Breast epithelium (tissue), 4 donors: Measurements from ENCODE around the gene SLC7A9. TPM values are rescaled to one million over a fixed set of nuclear protein-coding genes. Genes with fewer than 3 reads are reported as not detected.

Source experiments
- DNase-seq, 2 donors: peaks; one replicate each; pipeline ENCODE4 v3.0.0-alpha.2; 2019; ENCODE audit warnings: low spot score in 2 of 2
- H3K27ac ChIP-seq, 2 donors: fragments of 200-600 bp; sonication (generic) in 1 of 2; one replicate each; pipeline ENCODE4 v1.5.1; 2016 to 2019; ENCODE audit warnings: mild to moderate bottlenecking in 1 of 2
- H3K27me3 ChIP-seq, 2 donors: fragments of 200-600 bp; sonication (generic) in 1 of 2; one replicate each; pipeline versions ENCODE4 v1.5.1 to v1.6.0; 2017 to 2019; ENCODE audit warnings: control low read depth in 1 of 2, mild to moderate bottlenecking in 1 of 2
- H3K36me3 ChIP-seq: fragments of 200-600 bp; one replicate; pipeline ENCODE4 v1.5.1; 2019
- H3K4me1 ChIP-seq, 2 donors: fragments of 200-600 bp; sonication (generic); one replicate each; pipeline ENCODE4 v1.5.1; 2016 to 2019; ENCODE audit warnings: control low read depth in 1 of 2
- H3K4me3 ChIP-seq, 3 donors: fragments of 200-600 bp; sonication (generic); 1 replicate in 2 of 3; 2 replicates in 1 of 3; pipeline ENCODE4 v1.5.1; 2016 to 2019; ENCODE audit warnings: mild to moderate bottlenecking in 3 of 3, moderate library complexity in 2 of 3
- H3K9me3 ChIP-seq, 2 donors: fragments of 200-600 bp; sonication (generic) in 1 of 2; one replicate each; pipeline ENCODE4 v1.5.1; 2016 to 2019; ENCODE audit warnings: control low read depth in 1 of 2
- CTCF ChIP-seq, 3 donors: fragments of 450-650 bp; IDR thresholded peaks; one replicate each; pipeline ENCODE4 v1.5.1; 2016 to 2017; ENCODE audit warnings: antibody characterized with exemption in 3 of 3, mild to moderate bottlenecking in 3 of 3, moderate library complexity in 3 of 3
- POLR2A ChIP-seq: fragments of 450-650 bp; IDR thresholded peaks from one replicate; pipeline ENCODE4 v1.6.1; 2016; ENCODE audit warnings: antibody characterized with exemption, mild to moderate bottlenecking, moderate library complexity
- POLR2AphosphoS5 ChIP-seq, 3 donors: sonication (generic); formaldehyde crosslinking; IDR thresholded peaks; one replicate each; pipeline ENCODE4 v1.6.1; 2017; ENCODE audit warnings: antibody characterized with exemption in 3 of 3
- intact Hi-C: fragments of 100-400 bp; cut with DNase I; formaldehyde crosslinking; loops from one replicate; pipeline ENCODE4 v1.15.1; 2023; ENCODE audit warnings: low total_unique reads
- total RNA-seq, 3 donors: library from RNA; depleted of rRNA; stranded (reverse); fragments of >200 nt; gene quantifications; one replicate each; pipeline ENCODE4 v1.1.0, GENCODE V29; 2016

Gene SLC7A9
- total RNA-seq, 3 donors from 2014 or later = 0.29 to 0.48 (median 0.33) TPM

- DNase-seq = no peak
Measured at GRCh38 chr19:32819419-32820400, 49.9 kb downstream of the SLC7A9 start.

GRCh38 chr19:32818536-32818935 is 51.0 kb downstream of the SLC7A9 start:
- Histone ChIP-seq H3K36me3 (no peaks in the 10 kb centered on the region), H3K27ac (no peak overlapping the region), H3K27me3 (no peaks in the 10 kb centered on the region), H3K4me3 (no peak overlapping the region), H3K9me3 (no peaks in the 10 kb centered on the region), H3K4me1 (no peaks in the 10 kb centered on the region)
- intact Hi-C loops = no loop called here
- TF ChIP-seq CTCF (IDR thresholded peaks at IDR 0.05) = no peak
- no peak for TF ChIP-seq POLR2AphosphoS5 (IDR thresholded peaks at IDR 0.05)
- TF ChIP-seq POLR2A = no peak
- DNase-seq = no peak

More at GRCh38 chr19:32819419-32820400, 49.9 kb downstream of the SLC7A9 start:
- no peaks in the 10 kb centered on the region for H3K27me3 ChIP-seq
- no peak overlapping the region for H3K27ac ChIP-seq
- no peaks in the 10 kb centered on the region for H3K4me1 ChIP-seq
- no peak overlapping the region for H3K4me3 ChIP-seq
- no peaks in the 10 kb centered on the region for H3K9me3 ChIP-seq
- TF ChIP-seq CTCF (IDR thresholded peaks at IDR 0.05) (no peak), POLR2A (no peak), POLR2AphosphoS5 (IDR thresholded peaks at IDR 0.05) (no peak)
- intact Hi-C loops = no loop called here
- no peaks in the 10 kb centered on the region for H3K36me3 ChIP-seq

GRCh38 chr19:32817569-32818476 is 51.7 kb downstream of the SLC7A9 start:
- H3K4me1 ChIP-seq = no peaks in the 10 kb centered on the region
- intact Hi-C loops = no loop called here
- TF ChIP-seq CTCF (IDR thresholded peaks at IDR 0.05) = no peak
- TF ChIP-seq POLR2A = no peak
- TF ChIP-seq POLR2AphosphoS5 (IDR thresholded peaks at IDR 0.05) = no peak
- H3K9me3 ChIP-seq = no peaks in the 10 kb centered on the region
- H3K4me3 ChIP-seq = no peak overlapping the region
- DNase-seq = no peak
- no peaks in the 10 kb centered on the region for H3K27me3 ChIP-seq
- no peaks in the 10 kb centered on the region for H3K36me3 ChIP-seq
- H3K27ac ChIP-seq = no peak overlapping the region

- no peaks in the 10 kb centered on the region for H3K27me3 ChIP-seq
- TF ChIP-seq CTCF (IDR thresholded peaks at IDR 0.05) (no peak), POLR2A (no peak), POLR2AphosphoS5 (IDR thresholded peaks at IDR 0.05) (no peak)
- DNase-seq = no peak
- H3K36me3 ChIP-seq = no peaks in the 10 kb centered on the region
- H3K27ac ChIP-seq = no peak overlapping the region
- H3K4me1 ChIP-seq = no peaks in the 10 kb centered on the region
- H3K4me3 ChIP-seq = no peak overlapping the region
- intact Hi-C loops = no loop called here
- H3K9me3 ChIP-seq = no peaks in the 10 kb centered on the region
Measured at GRCh38 chr19:32816555-32817099, 52.9 kb downstream of the SLC7A9 start.
